ENCODE results near the gene GTPBP1. TPM values are rescaled to one million over a fixed set of nuclear protein-coding genes. Genes with fewer than 3 reads are reported as not detected.

GTPBP1 gene
- total and polyA plus RNA-seq, 2 donors (not counting 3 experiments of a cell fraction or from before 2014, with no cell fraction given): 29.8 to 50.3 TPM

DNA sequence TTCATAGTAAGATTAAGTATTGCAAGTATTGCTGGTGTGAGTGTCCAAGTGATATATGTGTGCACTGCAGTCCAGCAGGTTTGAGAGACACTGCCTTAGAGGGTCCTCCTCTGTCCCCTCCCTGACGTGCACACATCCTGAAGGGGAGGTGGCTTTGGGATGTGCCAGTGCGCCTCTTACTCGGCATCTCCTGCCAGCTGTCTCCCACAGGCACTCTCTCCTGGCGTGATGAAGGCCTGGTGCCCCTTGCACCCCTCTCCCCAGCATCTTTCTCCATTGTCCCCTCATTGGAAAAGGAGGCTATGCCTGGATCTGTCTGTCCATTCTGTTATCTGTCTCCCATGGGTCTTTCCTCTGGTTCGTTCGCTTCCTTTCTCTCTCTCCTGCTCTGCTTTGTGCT is 24.2 kb downstream of the GTPBP1 start:
- intact Hi-C loops (cut with micrococcal nuclease) (no loop called here), dilution Hi-C loops (cut with MboI; ENCODE audit: extremely low pct_ligation_motif_present, low sequenced_read_pairs) (no loop called here)
- H3K36me3 ChIP-seq (ENCODE audit: control insufficient read depth in 2 of 2, extremely low read depth in 1 of 2, insufficient read depth in 2 of 2, low read length in 2 of 2): peaks cover 16 to 59% of the 10 kb centered on the region in 2 experiments
- no peak overlapping the region for H2AFZ ChIP-seq (ENCODE audit: low read depth, low read length)
- H3K4me1 ChIP-seq (ENCODE audit: control insufficient read depth, extremely low read depth, insufficient read depth, low read length): no peaks in the 10 kb centered on the region
- POLR2A ChIA-PET: no interaction called here
- no peaks in the 10 kb centered on the region for H3K27me3 ChIP-seq (ENCODE audit: control insufficient read depth in 2 of 2, insufficient read depth in 2 of 2, low read length in 2 of 2)
- H3K9ac ChIP-seq (replicated peaks; ENCODE audit: extremely low read depth, insufficient read depth, low read length): no peak overlapping the region
- no peak overlapping the region for H3K4me3 ChIP-seq (replicated peaks in 1 of 3; ENCODE audit: insufficient read depth in 1 of 3, low read depth in 1 of 3, low read length in 3 of 3)
- no peaks in the 10 kb centered on the region for H4K20me1 ChIP-seq (replicated peaks; ENCODE audit: control insufficient read depth, extremely low read depth, insufficient read depth, low read length)
- no TSS peak for BruUV-seq (replicated peaks)
- no peak overlapping the region for H3K4me2 ChIP-seq (ENCODE audit: insufficient read depth, low read length)
- no peaks in the 10 kb centered on the region for H3K79me2 ChIP-seq (ENCODE audit: control insufficient read depth, insufficient read depth, low read length)
- no peaks in the 10 kb centered on the region for H3K9me3 ChIP-seq (replicated peaks; ENCODE audit: control insufficient read depth, insufficient read depth, low read length)
- no peak for DNase-seq (ENCODE audit: low read depth, low spot score)
- no peak overlapping the region for H3K27ac ChIP-seq (ENCODE audit: insufficient read depth, low read depth, low read length)
- no peak for FAIRE-seq
- CTCF ChIA-PET: no interaction called here
- no peak for TF ChIP-seq CTCF (IDR thresholded peaks at IDR 0.05; ENCODE audit: extremely low read depth in 1 of 2, insufficient read depth in 1 of 2, low read depth in 1 of 2, low read length in 2 of 2)
- no peak for TF ChIP-seq POLR2A (IDR thresholded peaks at IDR 0.05; ENCODE audit: low read depth, low read length)
- no peak for TF ChIP-seq GATA2 (IDR thresholded peaks at IDR 0.05; ENCODE audit: insufficient read depth, insufficient read length, low read depth, low read length)
- TF ChIP-seq JUN (IDR thresholded peaks at IDR 0.05; ENCODE audit: borderline replicate concordance, insufficient read depth, insufficient read length, low read depth): no peak
- TF ChIP-seq FOS (IDR thresholded peaks at IDR 0.05; ENCODE audit: borderline replicate concordance, insufficient read depth, low read length): no peak
- no peaks in the 10 kb centered on the region for H3K9me1 ChIP-seq (replicated peaks; ENCODE audit: control insufficient read depth, extremely low read depth, insufficient read depth, low read length)

DNA sequence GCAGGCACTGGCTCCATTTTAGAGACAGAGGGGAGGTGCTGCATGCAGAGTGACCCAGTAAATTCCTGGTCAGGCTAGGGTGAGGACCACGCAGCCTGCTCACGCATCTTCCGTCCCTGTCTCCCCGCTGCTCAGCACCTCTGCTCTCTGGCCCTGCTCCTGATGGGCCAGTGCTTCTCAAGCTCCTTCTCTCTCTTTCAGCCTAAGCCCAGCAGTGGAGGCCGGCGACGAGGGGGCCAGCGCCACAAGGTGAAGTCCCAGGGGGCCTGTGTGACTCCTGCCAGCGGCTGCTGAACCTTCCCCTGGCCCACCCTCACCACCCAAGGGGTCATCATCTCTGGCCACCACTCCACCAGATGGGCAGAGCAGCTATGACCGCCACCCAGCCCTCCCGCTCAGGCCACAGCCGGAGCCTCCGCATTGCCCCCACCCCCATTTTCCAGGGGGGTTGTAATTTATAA is 24.7 kb downstream of the GTPBP1 start:
- Histone ChIP-seq H3K9me3 (replicated peaks; ENCODE audit: control insufficient read depth, insufficient read depth, low read length) (no peaks in the 10 kb centered on the region), H3K9ac (replicated peaks; ENCODE audit: extremely low read depth, insufficient read depth, low read length) (no peak overlapping the region), H3K36me3 (ENCODE audit: control insufficient read depth in 2 of 2, extremely low read depth in 1 of 2, insufficient read depth in 2 of 2, low read length in 2 of 2) (peaks cover 16 to 62% of the 10 kb centered on the region in 2 experiments), H3K79me2 (ENCODE audit: control insufficient read depth, insufficient read depth, low read length) (no peaks in the 10 kb centered on the region), H4K20me1 (replicated peaks; ENCODE audit: control insufficient read depth, extremely low read depth, insufficient read depth, low read length) (no peaks in the 10 kb centered on the region), H2AFZ (ENCODE audit: low read depth, low read length) (no peak overlapping the region), H3K9me1 (replicated peaks; ENCODE audit: control insufficient read depth, extremely low read depth, insufficient read depth, low read length) (no peaks in the 10 kb centered on the region), H3K4me2 (ENCODE audit: insufficient read depth, low read length) (no peak overlapping the region), H3K27me3 (ENCODE audit: control insufficient read depth in 2 of 2, insufficient read depth in 2 of 2, low read length in 2 of 2) (no peaks in the 10 kb centered on the region), H3K4me3 (replicated peaks in 1 of 3; ENCODE audit: insufficient read depth in 1 of 3, low read depth in 1 of 3, low read length in 3 of 3) (no peak overlapping the region), H3K4me1 (ENCODE audit: control insufficient read depth, extremely low read depth, insufficient read depth, low read length) (no peaks in the 10 kb centered on the region), H3K27ac (ENCODE audit: insufficient read depth, low read depth, low read length) (no peak overlapping the region)
- dilution Hi-C loops (cut with MboI; ENCODE audit: extremely low pct_ligation_motif_present, low sequenced_read_pairs) (no loop called here), intact Hi-C loops (cut with micrococcal nuclease) (no loop called here)
- POLR2A ChIA-PET: no interaction called here
- TF ChIP-seq, protein P1, sequence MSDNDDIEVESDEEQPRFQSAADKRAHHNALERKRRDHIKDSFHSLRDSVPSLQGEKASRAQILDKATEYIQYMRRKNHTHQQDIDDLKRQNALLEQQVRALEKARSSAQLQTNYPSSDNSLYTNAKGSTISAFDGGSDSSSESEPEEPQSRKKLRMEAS (IDR thresholded peaks at IDR 0.05; ENCODE audit: insufficient read depth, insufficient read length): no peak
- TF ChIP-seq CTCF (IDR thresholded peaks at IDR 0.05; ENCODE audit: extremely low read depth in 1 of 2, insufficient read depth in 1 of 2, low read depth in 1 of 2, low read length in 2 of 2) (no peak), POLR2AphosphoS5 (IDR thresholded peaks at IDR 0.05; ENCODE audit: insufficient read depth, low read depth, low read length) (no peak), JUN (IDR thresholded peaks at IDR 0.05; ENCODE audit: borderline replicate concordance, insufficient read depth, insufficient read length, low read depth) (no peak), MYC (IDR thresholded peaks at IDR 0.05; ENCODE audit: low read depth, low read length) (no peak), EZH2 (IDR thresholded peaks at IDR 0.05; ENCODE audit: borderline replicate concordance, low read depth, low read length, severe bottlenecking) (no peak), POLR2A (IDR thresholded peaks at IDR 0.05; ENCODE audit: low read depth, low read length) (no peak), GATA2 (IDR thresholded peaks at IDR 0.05; ENCODE audit: insufficient read depth, insufficient read length, low read depth, low read length) (no peak), FOS (IDR thresholded peaks at IDR 0.05; ENCODE audit: borderline replicate concordance, insufficient read depth, low read length) (no peak)
- DNase-seq (ENCODE audit: low read depth, low spot score) (no peak), FAIRE-seq (no peak)
- no TSS peak for BruUV-seq (replicated peaks)
- CTCF ChIA-PET: interaction anchor here (3.9 kb wide), 1 partner anchor 12 kb away, joined by 11 read pairs; no protein-coding TSS in a partner anchor
